Heart left ventricle (tissue), 13 donors: ENCODE results near the gene KTN1.

Experiments
- CTCF ChIP-seq, 12 donors: fragments of 200-600 bp; sonication (generic) in 4 of 12; IDR thresholded peaks; one replicate each; pipeline versions ENCODE4 v1.5.0 to v1.8.0; 2018 to 2022; ENCODE audit warnings: antibody characterized with exemption in 12 of 12, mild to moderate bottlenecking in 5 of 12
- POLR2A ChIP-seq, 2 donors: fragments of 450-650 bp; IDR thresholded peaks; one replicate each; pipeline ENCODE4 v1.6.1; 2017; ENCODE audit warnings: antibody characterized with exemption in 2 of 2, mild to moderate bottlenecking in 2 of 2, moderate library complexity in 2 of 2
- donor health status: ischemic (EF 13 %, LVEDD 7.1; RV severe dilation, severe dysfunction).
- donor health status: DM: no; HTN: yes; CAD: no.
- donor health status: DM: no; HTN: no; CAD: no.
- donor health status: ischemic (EF 25% LVEDD 6.9; RV normal size, moderate dysfunction).
- donor health status: ischemic (EF 25% LVEDD 5.7; RV mildly dilated, moderate dysfunction).
- donor health status: ischemic (EF 35%, LVEDD 5.7; RV mildly dilated, moderate dysfunction).
- donor health status: nonischemic (EF 11% LVEDD 7.7; RV severe dilation, severe dysfunction).
- donor health status: DM: yes; HTN: yes; CAD: no.
- donor health status: PGD.
- donor health status: ischemic (EF 29% LVEDD 5.4; RV normal size, mild dysfunction).
- donor health status: nonischemic (EF 23%, LVEDD 6.1; RV moderate dilation, normal function).

GRCh38 chr14:55624913-55625312, 44.9 kb downstream of the KTN1 start:
- TF ChIP-seq CTCF (IDR thresholded peaks at IDR 0.05) (no peak), POLR2A (IDR thresholded peaks at IDR 0.05) (no peak)
